ENCODE results near the gene EIF2B2. TPM values are rescaled to one million over a fixed set of nuclear protein-coding genes. Genes with fewer than 3 reads are reported as not detected.

EIF2B2 gene
- total and polyA plus RNA-seq, 2 of the 13 experiments (the other 11 are each of a cell fraction or from before 2014, with no cell fraction given) = 54.4 to 78.6 TPM

- TF ChIP-seq PRDM10 (CRISPR knock-in tag; IDR thresholded peaks at IDR 0.05; ENCODE audit: low read depth) = 0 out of 2 replicates have a peak, but pooled peaks have one; percentile 19
- peak; percentile 81 for TF ChIP-seq RFX3 (CRISPR knock-in tag; IDR thresholded peaks at IDR 0.05)
- TF ChIP-seq ZNF609 (CRISPR knock-in tag; IDR thresholded peaks at IDR 0.05; ENCODE audit: borderline replicate concordance) = 0 out of 2 replicates have a peak, but pooled peaks have one; percentile 22
- TF ChIP-seq KIAA2018 (CRISPR knock-in tag; IDR thresholded peaks at IDR 0.05; ENCODE audit: borderline replicate concordance) = no peak
- TF ChIP-seq ZNF143 (CRISPR knock-in tag; IDR thresholded peaks at IDR 0.05) = peak; percentile 24; the same call in 1 of the 2 replicates
- no peak for TF ChIP-seq FOSL1 (CRISPR knock-in tag; IDR thresholded peaks at IDR 0.05; ENCODE audit: borderline replicate concordance)
- no peak for TF ChIP-seq TRIM24 (CRISPR knock-in tag; IDR thresholded peaks at IDR 0.05)
- TF ChIP-seq LBX2 (CRISPR knock-in tag; IDR thresholded peaks at IDR 0.05; ENCODE audit: borderline replicate concordance) = no peak
Measured at GRCh38 chr14:75002392-75003249, at the start of gene EIF2B2 (continued).

All from HepG2 (cell line).